Pancreas (tissue), 10 donors: ENCODE data around the gene AMN. TPM values are rescaled to one million over a fixed set of nuclear protein-coding genes. Genes with fewer than 3 reads are reported as not detected.

ENCODE experiments used
- ATAC-seq, 4 donors: fragments of 200-7000 bp; cut with Tn5 transposase; one replicate each; pipeline versions ENCODE4 v1.8.0 to v1.9.1; 2020; ENCODE audit warnings: mild to moderate bottlenecking in 4 of 4, moderate library complexity in 4 of 4
- DNase-seq, 6 donors: peaks; one replicate each; pipeline ENCODE4 v3.0.0-alpha.2; 2020
- FAIRE-seq: peaks from 2 replicates; lab custom pipeline; 2012; peaks lifted over from hg19 to GRCh38; lab: Jason Lieb, UNC
- H3K27ac ChIP-seq, 4 donors: fragments of 200-600 bp; sonication (generic); 1 replicate in 3 of 4; 2 replicates in 1 of 4; pipeline versions ENCODE4 v1.5.0 to v1.8.0; 2020
- H3K27me3 ChIP-seq, 4 donors: fragments of 200-600 bp; one replicate each; pipeline ENCODE4 v1.8.0; 2021
- H3K36me3 ChIP-seq, 3 donors: fragments of 200-600 bp; sonication (generic) in 1 of 3; one replicate each; pipeline versions ENCODE4 v1.5.0 to v1.8.0; 2020 to 2021
- H3K4me1 ChIP-seq, 3 donors: fragments of 200-600 bp; one replicate each; pipeline ENCODE4 v1.8.0; 2021
- H3K4me3 ChIP-seq, 4 donors: fragments of 200-600 bp; sonication (generic) in 2 of 4; one replicate each; pipeline versions ENCODE4 v1.5.0 to v1.8.0; 2020 to 2021
- H3K9me3 ChIP-seq, 4 donors: fragments of 200-600 bp; one replicate each; pipeline ENCODE4 v1.8.0; 2021
- WGBS, 2 donors: extraction: QIAGEN DNeasy Blood & Tissue Kit; methylation state at CpG; one replicate each; pipeline ENCODE4 v1.1.7; 2013; 5-methylcytosine and 5-hydroxymethylcytosine counted together
- intact Hi-C, 3 donors: fragments of 100-400 bp; cut with DNase I; formaldehyde crosslinking; loops; one replicate each; pipeline versions ENCODE4 v1.11.1 to v1.14.2; 2022
- polyA plus RNA-seq, 2 donors: library from polyadenylated mRNA; stranded (reverse); fragments of 200-250 nt; gene quantifications; one replicate each; pipeline ENCODE4 v1.2.3, GENCODE V29; 2013
- total RNA-seq, 6 donors: library from RNA; stranded (reverse); fragmentation: NEBNext Ultra II Directional in 4 of 6; extraction: Animal tissue kit (Norgen Biotek cat#: 25700) in 4 of 6; gene quantifications; one replicate each; pipeline versions ENCODE4 v1.2.1 to v1.2.4, GENCODE V29; 2021 to 2023
- TF ChIP-seq, protein P1 (sequence below), 4 donors: fragments of 200-600 bp; sonication (generic) in 3 of 4; IDR thresholded peaks; one replicate each; pipeline versions ENCODE4 v1.5.0 to v1.8.0; 2021; ENCODE audit warnings: antibody characterized with exemption in 4 of 4
- donor health status: healthy with polysubstance abuse.
- donor health status: DM: no; HTN: no; CAD: no; lungs with moderate emphysema.
- donor health status: DM: no; HTN: no; CAD: no.
- donor health status: control.
- donor health status: control.
- donor health status: Bipolar disorder and iron deficiency.
- donor health status: DM: yes; HTN: yes; CAD: no.
- donor health status: DM: no; HTN: no; CAD: no.
- donor health status: DM: no; HTN: no; CAD: no.
- donor health status: DM: yes; HTN: yes; CAD: no.

The AMN gene
- total and polyA plus RNA-seq, 8 donors: 1.0 to 4.3 (median 1.5) TPM

DNA sequence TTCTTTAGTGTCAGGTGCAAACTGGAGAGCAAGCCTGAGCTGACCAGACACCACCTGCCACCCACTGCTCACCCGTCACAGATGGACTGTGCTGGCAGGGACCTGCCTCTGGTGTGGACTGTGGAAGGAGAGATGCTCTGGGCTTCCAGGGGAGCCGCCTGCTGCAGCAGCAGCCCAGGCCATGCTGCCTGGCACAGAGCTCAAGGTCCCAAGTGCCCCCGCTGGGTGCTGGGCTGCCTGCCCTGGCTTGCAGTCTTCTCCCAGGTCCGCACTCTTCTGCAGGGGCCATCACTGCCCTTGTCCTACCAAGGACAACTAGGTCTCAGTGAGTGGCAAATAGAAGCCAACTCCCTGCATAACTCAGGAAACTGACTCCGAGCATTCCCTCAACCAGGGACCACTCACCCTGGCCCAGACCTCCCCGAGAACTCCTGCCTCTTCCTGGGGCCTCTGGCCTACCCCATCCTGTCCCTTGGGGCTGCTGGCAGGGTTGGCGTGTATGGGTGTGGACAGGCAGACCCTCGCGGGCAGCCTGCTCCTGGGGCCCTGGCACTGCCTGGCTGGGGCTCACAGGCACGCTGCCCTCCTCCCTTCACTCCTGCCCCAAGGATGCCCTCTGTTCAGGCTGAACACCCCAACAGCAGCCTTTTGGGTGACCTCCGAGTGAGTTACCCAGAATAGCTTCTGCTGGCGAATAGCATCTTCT, 9.3 kb downstream of the AMN start:
- TF ChIP-seq, protein P1, sequence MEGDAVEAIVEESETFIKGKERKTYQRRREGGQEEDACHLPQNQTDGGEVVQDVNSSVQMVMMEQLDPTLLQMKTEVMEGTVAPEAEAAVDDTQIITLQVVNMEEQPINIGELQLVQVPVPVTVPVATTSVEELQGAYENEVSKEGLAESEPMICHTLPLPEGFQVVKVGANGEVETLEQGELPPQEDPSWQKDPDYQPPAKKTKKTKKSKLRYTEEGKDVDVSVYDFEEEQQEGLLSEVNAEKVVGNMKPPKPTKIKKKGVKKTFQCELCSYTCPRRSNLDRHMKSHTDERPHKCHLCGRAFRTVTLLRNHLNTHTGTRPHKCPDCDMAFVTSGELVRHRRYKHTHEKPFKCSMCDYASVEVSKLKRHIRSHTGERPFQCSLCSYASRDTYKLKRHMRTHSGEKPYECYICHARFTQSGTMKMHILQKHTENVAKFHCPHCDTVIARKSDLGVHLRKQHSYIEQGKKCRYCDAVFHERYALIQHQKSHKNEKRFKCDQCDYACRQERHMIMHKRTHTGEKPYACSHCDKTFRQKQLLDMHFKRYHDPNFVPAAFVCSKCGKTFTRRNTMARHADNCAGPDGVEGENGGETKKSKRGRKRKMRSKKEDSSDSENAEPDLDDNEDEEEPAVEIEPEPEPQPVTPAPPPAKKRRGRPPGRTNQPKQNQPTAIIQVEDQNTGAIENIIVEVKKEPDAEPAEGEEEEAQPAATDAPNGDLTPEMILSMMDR (IDR thresholded peaks at IDR 0.05): no peak
- no peak for FAIRE-seq
- 92 to 94% methylated on average over 12 of the region's 12 CpGs for WGBS, 2 donors
- peaks cover 0 to 14% (median 13%) of the 10 kb centered on the region in 3 donors for H3K4me1 ChIP-seq
- ATAC-seq: no peak
- H3K4me3 ChIP-seq: no peak overlapping the region
- H3K27ac ChIP-seq: no peak overlapping the region
- H3K9me3 ChIP-seq: no peaks in the 10 kb centered on the region
- peak in 1 of 6 donors; percentile 54 for DNase-seq
- intact Hi-C loops: no loop called here
- H3K36me3 ChIP-seq: peaks cover 0 to under 1% (median 0%) of the 10 kb centered on the region in 3 donors
- peaks cover 0 to 4% (median 0%) of the 10 kb centered on the region in 4 donors for H3K27me3 ChIP-seq

DNA sequence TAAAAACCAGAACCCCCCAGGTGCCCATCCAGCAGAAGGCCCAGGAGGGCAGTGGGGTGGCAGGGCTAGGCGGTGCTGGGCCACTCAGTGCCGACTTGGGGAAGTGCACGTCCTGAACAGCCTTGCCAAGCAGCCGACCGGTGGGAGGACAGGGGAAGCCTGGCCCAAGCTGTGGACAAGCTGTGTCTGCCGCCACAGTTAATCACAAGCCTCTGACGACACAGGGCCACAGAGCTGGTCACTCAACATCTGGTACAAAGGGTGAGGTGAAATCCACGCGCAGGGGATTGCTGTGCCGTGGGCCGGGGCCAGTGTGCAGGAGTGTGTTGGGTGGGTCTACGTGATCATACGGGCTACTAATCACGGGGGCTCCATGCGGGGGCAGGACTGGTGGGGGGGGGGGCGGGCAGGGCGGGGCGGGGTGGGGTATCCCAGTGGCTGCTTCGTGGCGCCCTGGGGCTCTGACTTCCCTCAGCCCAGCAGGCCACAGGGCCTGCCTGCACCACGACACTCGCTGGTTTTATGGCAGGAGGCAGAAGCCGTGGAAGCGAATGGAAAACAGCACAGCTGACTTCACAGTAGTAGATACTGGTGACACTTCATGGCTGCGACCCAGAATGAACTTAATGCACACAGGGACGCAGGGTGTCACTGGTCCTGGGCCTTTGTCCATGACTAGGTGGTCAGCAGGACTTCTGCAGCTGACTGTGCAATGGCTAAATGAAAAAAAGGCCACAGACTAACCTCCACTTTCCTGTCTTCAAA, 10.2 kb downstream of the AMN start:
- Histone ChIP-seq H3K4me3 (no peak overlapping the region), H3K27me3 (peaks cover 0 to 4% (median 0%) of the 10 kb centered on the region in 4 donors), H3K4me1 (peaks cover 0 to 14% (median 13%) of the 10 kb centered on the region in 3 donors), H3K27ac (no peak overlapping the region), H3K36me3 (peaks cover 0 to 10% (median 0%) of the 10 kb centered on the region in 3 donors), H3K9me3 (no peaks in the 10 kb centered on the region)
- FAIRE-seq (no peak), DNase-seq (peak in 1 of 6 donors; percentile 59), ATAC-seq (no peak)
- intact Hi-C loops: no loop called here
- TF ChIP-seq, protein P1 (IDR thresholded peaks at IDR 0.05): no peak
- 88% methylated on average over 21 to 26 of the region's 26 CpGs for WGBS, 2 donors

GRCh38 chr14:102933618-102934231, 11.3 kb downstream of the AMN start:
- no peak for FAIRE-seq
- TF ChIP-seq, protein P1 (IDR thresholded peaks at IDR 0.05): no peak
- Histone ChIP-seq H3K4me3 (no peak overlapping the region), H3K27ac (no peak overlapping the region), H3K4me1 (peaks cover 0 to 14% (median 12%) of the 10 kb centered on the region in 3 donors), H3K27me3 (peaks cover 0 to 4% (median 0%) of the 10 kb centered on the region in 4 donors), H3K36me3 (peaks cover 0 to 18% (median 0%) of the 10 kb centered on the region in 3 donors), H3K9me3 (no peaks in the 10 kb centered on the region)
- intact Hi-C loops: no loop called here
- WGBS, 2 donors: 92 to 95% methylated on average over 20 of the region's 20 CpGs
- DNase-seq: peak in 1 of 6 donors; percentile 55
- no peak for ATAC-seq

GRCh38 chr14:102935756-102936155, 13.3 kb downstream of the AMN start:
- Histone ChIP-seq H3K27me3 (no peaks in the 10 kb centered on the region), H3K4me1 (no peaks in the 10 kb centered on the region), H3K9me3 (no peaks in the 10 kb centered on the region), H3K36me3 (peaks cover 0 to 31% (median 0%) of the 10 kb centered on the region in 3 donors), H3K4me3 (no peak overlapping the region), H3K27ac (no peak overlapping the region)
- ATAC-seq (no peak), DNase-seq (no peak), FAIRE-seq (no peak)
- 86 to 97% methylated on average over 4 of the region's 4 CpGs for WGBS, 2 donors
- TF ChIP-seq, protein P1 (IDR thresholded peaks at IDR 0.05): no peak
- intact Hi-C loops: no loop called here
